Thymus (tissue), 11 donors: ENCODE data around the gene S100A12. TPM values are rescaled to one million over a fixed set of nuclear protein-coding genes. Genes with fewer than 3 reads are reported as not detected.
A peak's percentile ranks its signal among the peaks of the same experiment; 100 is the strongest.

Source experiments
- DNase-seq, 9 donors: peaks; one replicate each; pipeline ENCODE4 v3.0.0-alpha.2; 2013; ENCODE audit warnings: low spot score in 9 of 9, low read depth in 6 of 9, missing footprints in 1 of 9
- H3K27ac ChIP-seq, 2 donors: one replicate each; pipeline ENCODE4 v1.5.1; 2013; ENCODE audit warnings: control low read depth in 1 of 2, low read depth in 1 of 2, low read length in 1 of 2, mild to moderate bottlenecking in 1 of 2, moderate library complexity in 1 of 2
- H3K27me3 ChIP-seq, 2 donors: one replicate each; pipeline ENCODE4 v1.5.1; 2013; ENCODE audit warnings: low read length in 1 of 2; ENCODE audit not compliant: control insufficient read depth in 2 of 2, insufficient read depth in 1 of 2
- H3K36me3 ChIP-seq, 2 donors: one replicate each; pipeline ENCODE4 v1.5.1; 2013; ENCODE audit warnings: low read length in 1 of 2, mild to moderate bottlenecking in 1 of 2, moderate library complexity in 1 of 2; ENCODE audit not compliant: control insufficient read depth in 2 of 2, insufficient read depth in 2 of 2
- H3K4me1 ChIP-seq, 2 donors: one replicate each; pipeline ENCODE4 v1.5.1; 2013; ENCODE audit warnings: low read length in 2 of 2; ENCODE audit not compliant: control insufficient read depth in 2 of 2, insufficient read depth in 2 of 2
- H3K4me3 ChIP-seq, 2 donors: one replicate each; pipeline ENCODE4 v1.5.1; 2013; ENCODE audit warnings: low read length in 2 of 2, control low read depth in 1 of 2, mild to moderate bottlenecking in 1 of 2
- H3K9me3 ChIP-seq, 2 donors: one replicate each; pipeline ENCODE4 v1.5.1; 2013; ENCODE audit warnings: low read length in 1 of 2, mild to moderate bottlenecking in 1 of 2; ENCODE audit not compliant: control insufficient read depth in 2 of 2, insufficient read depth in 1 of 2
- WGBS: extraction: QIAGEN DNeasy Blood & Tissue Kit; methylation state at CpG from one replicate; pipeline ENCODE4 v1.1.7; 2013; 5-methylcytosine and 5-hydroxymethylcytosine counted together
- polyA plus RNA-seq: library from polyadenylated mRNA; stranded (reverse); fragments of 200-250 nt; gene quantifications from one replicate; pipeline ENCODE4 v1.2.3, GENCODE V29; 2013
- total RNA-seq: library from RNA; stranded (reverse); fragments of 120-200 nt; gene quantifications from one replicate; pipeline ENCODE4 v1.2.4, GENCODE V29; 2013
- donor health status: healthy.

S100A12 gene
- total and polyA plus RNA-seq, 2 donors, result 29.1 to 35.8 TPM

DNA sequence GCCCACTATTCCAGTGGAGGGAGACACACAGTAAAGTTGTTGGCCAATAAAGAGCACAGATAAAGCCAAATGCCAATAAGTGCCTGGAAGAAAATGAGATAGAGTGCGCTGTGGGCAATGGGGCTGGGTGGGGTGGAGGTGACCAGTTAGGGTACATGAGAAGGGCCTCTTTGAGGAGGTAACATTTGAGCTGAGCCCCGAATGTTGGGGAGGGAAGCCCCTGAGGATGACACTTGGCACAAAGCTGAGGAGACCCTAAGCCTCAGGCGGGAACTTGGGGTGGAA is 16.8 kb downstream of the S100A12 start:
- H3K27ac ChIP-seq, result no peak overlapping the region
- H3K4me1 ChIP-seq, result peaks cover 0 to 16% of the 10 kb centered on the region in 2 donors
- no peaks in the 10 kb centered on the region for H3K36me3 ChIP-seq
- no peak overlapping the region for H3K4me3 ChIP-seq
- no peak for DNase-seq
- H3K27me3 ChIP-seq, result no peaks in the 10 kb centered on the region
- 95% methylated on average over 3 of the region's 3 CpGs for WGBS
- no peaks in the 10 kb centered on the region for H3K9me3 ChIP-seq

DNA sequence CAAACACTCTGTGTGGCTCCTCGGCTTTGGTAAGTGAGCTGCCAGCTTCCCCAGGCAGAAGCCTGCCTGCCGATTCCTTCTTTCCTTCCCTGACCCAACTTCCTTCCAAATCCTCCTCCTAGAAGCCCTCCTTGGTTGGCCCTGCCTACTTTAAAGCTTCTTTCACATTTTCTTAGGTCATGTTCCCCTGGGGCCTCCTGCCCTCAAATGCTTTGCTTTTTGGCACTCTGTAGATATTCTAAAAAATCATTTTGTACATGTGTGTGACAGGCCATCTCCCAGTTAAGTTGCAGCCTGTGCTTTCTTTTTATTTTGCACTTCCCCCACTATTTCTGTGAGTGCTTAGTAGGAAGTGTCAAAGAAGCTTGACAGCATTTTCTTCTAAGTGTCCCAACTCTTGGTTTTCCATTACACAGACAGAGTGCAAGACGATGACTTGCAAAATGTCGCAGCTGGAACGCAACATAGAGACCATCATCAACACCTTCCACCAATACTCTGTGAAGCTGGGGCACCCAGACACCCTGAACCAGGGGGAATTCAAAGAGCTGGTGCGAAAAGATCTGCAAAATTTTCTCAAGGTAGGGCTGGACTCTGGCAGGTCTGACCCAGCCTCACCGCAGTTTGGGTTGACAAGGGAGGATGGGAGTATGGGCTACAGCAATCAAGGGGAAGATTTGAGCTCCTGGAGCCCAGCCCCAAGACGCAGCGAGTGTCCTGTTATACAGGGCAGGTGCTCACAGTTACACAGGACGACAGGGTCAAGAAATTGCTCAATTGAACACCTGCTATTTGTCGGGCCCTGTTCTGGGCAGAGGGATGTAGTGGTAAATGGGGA is 17.3 kb downstream of the S100A12 start, which contains the start of gene S100A9:
Gene S100A9 (plus strand): TSS at position 2 of the 838 bp plus-strand sequence. CDS start 430 bp downstream, at position 432.
- H3K9me3 ChIP-seq, result no peaks in the 10 kb centered on the region
- H3K36me3 ChIP-seq, result no peaks in the 10 kb centered on the region
- H3K27me3 ChIP-seq, result no peaks in the 10 kb centered on the region
- no peak for DNase-seq
- H3K27ac ChIP-seq, result no peak within 1 kb of the TSS
- no peak within 1 kb of the TSS for H3K4me3 ChIP-seq
- 69% methylated on average over 11 of the region's 11 CpGs for WGBS
- peaks cover 0 to 12% of the 10 kb centered on the region in 2 donors for H3K4me1 ChIP-seq

DNA sequence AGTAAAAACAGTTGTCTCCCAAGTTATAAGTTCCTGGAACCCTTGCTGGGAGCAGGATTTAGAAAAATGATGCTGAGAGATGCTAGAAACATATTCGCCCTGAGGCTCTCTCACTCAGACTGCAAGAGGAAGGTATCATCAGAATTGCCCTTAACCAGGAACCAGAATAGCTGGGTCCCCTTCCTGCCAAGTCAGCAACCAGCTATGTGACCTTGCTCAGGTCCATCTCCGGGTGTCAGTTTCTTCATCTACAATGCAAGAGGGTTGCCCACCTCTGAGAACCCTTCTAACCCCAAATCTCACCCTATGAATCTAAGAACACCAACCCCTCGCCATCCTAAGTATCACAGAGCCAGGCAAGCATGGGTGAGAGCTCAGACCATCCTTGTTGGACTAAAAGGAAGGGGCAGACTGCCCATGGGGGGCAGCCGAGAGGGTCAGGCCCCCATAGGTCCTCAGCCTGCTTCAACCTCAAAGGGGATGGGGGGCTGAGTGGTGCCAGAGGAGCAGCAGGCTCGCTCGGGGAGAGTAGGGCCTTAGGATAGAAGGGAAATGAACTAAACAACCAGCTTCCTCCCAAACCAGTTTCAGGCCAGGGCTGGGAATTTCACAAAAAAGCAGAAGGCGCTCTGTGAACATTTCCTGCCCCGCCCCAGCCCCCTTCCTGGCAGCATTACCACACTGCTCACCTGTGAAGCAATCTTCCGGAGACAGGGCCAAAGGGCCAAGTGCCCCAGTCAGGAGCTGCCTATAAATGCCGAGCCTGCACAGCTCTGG is 18.2 kb downstream of the S100A12 start:
- H3K27ac ChIP-seq, result no peak overlapping the region
- no peaks in the 10 kb centered on the region for H3K36me3 ChIP-seq
- no peak overlapping the region for H3K4me3 ChIP-seq
- DNase-seq, result no peak
- 37% methylated on average over 10 of the region's 10 CpGs for WGBS
- H3K4me1 ChIP-seq, result peaks cover 0 to 9% of the 10 kb centered on the region in 2 donors
- no peaks in the 10 kb centered on the region for H3K27me3 ChIP-seq
- H3K9me3 ChIP-seq, result no peaks in the 10 kb centered on the region

DNA sequence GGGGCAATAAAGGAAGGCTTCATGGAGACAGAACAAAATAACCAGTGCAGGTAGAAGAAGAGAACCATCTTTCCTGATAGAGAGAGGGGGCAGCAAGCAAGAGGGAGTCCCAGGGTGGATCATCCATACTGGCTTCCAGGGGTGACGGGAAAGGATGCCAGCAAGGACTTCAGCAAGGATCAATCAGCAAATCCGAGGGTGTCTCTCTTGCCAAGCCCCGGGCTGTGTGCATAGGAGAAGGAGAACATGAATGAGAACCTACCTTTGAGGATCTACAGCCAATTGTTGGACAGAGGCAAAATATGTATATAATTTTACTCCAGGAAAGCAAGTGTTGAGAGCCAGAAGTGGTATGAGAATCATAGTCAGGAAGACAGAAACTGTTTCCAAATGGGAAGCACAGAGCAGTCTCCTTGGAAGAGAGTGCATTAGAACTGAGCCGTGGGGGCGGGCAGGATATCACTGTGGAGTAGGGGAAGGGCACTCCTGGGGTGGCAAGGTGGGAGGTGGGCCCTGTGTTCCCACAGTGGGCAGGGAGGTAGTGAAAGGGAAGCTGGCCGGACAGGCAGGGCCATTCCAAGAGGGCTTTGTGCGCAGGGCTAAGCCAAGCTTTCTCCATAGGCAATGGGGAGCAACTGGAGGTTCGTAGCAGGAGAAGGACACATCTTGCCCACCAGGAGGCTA is 18.9 kb downstream of the S100A12 start:
- 96% methylated on average over 8 of the region's 8 CpGs for WGBS
- no peak for DNase-seq
- H3K9me3 ChIP-seq, result no peaks in the 10 kb centered on the region
- H3K4me1 ChIP-seq, result peaks cover 0 to 9% of the 10 kb centered on the region in 2 donors
- H3K27me3 ChIP-seq, result no peaks in the 10 kb centered on the region
- no peaks in the 10 kb centered on the region for H3K36me3 ChIP-seq
- no peak overlapping the region for H3K4me3 ChIP-seq
- no peak overlapping the region for H3K27ac ChIP-seq

DNA sequence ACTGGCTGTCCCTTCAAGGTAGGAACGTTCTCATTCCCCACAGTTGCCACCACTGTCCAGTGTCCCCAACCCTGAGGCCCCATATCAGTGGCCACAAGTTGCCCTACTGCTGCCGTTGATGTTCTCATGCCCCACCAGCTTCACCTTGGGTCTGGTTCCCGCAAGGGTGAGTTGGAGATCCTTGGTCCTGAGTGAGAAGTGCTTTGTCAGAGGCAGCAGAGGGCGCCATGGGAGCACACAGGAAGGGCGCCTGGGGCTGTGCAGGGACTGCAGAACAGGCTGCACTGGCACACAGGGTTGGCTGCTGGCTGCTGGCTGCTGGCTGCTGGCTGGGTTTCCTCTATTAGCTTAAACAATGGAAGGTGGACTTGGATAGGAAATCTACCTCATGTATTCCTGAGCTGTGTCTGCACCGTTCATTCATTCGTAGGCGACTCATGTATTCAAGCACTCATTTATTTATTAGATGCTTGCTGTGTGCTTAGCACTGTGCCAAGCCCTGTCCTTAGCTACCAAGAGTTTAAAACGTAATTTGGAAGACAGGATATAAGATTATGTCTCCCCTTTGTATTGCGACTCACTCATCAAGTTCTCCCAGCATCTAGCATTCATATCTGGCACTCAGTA is 19.9 kb downstream of the S100A12 start:
- WGBS, result 64% methylated on average over 10 of the region's 10 CpGs
- no peak overlapping the region for H3K27ac ChIP-seq
- H3K27me3 ChIP-seq, result no peaks in the 10 kb centered on the region
- H3K36me3 ChIP-seq, result no peaks in the 10 kb centered on the region
- DNase-seq, result peak in 4 of 9 donors; percentile 18 to 54 (median 34)
- H3K4me1 ChIP-seq, result peaks cover 0 to 9% of the 10 kb centered on the region in 2 donors
- H3K9me3 ChIP-seq, result no peaks in the 10 kb centered on the region
- H3K4me3 ChIP-seq, result no peak overlapping the region

DNA sequence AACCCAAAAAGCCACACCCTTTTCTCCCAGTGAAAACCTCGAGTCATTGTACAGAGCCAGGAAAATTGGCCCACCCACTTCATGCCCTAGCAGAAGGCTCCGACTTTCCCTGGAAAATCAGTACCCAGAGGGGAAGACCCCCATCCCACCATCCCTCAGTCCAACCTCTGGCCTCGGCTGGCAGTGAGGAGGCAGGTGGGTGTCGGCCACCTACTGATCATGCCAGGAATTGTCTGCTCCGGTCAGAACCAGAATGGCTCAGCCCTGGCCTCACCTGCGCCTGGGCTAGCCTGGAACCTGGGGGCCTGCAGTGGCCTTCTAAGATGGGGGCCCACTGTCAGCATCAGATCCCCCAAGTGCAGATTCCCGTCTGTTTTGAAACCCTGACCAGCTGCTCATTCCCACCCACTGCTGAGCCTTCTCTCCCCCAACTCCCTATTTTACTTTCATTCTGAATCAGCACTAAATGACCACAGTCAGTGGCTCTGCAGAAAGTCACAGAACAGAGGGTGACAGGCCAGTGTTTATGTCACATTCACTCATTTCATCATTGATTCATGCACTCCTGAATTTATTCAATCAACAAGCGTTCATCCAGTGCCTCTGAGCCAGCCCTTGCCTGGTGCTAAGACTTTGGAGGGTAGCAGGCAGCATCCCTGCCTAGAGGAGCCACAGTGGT is 20.8 kb downstream of the S100A12 start:
- peaks cover 0 to 9% of the 10 kb centered on the region in 2 donors for H3K4me1 ChIP-seq
- 89% methylated on average over 8 of the region's 8 CpGs for WGBS

DNA sequence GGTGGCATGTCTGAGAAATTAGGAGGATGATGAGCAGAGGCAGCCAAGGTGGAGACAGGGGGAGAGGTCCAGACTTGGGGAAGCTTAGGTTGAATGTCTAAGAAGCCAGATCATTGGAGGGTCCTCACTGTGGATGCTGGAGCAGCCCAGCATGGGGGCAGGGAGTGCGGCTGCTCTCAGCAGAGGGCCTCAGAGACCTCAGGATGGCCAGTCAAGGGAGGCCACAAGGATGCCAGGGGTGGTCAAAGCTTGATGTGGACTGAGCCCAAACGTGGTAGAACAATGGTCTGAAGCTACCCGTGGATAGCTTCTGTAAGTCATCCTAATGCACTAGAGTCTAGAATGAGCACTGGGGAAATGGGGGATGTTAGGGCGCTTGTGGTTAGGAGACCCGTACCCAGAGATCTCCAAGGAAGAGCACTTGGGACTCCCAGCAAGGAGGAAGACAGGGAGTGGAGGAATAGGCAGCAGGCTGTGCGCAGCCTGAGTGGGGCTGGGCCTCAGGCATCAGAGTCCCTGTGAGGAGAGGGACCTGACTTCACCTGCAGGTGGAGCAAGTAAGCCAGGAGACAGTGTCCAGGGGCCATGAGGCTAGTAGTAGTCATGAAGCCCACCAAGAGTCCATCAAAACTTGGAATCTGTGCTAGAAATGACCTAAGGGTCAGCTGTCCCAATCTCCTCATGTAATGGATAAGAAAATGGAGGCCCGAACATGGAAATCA is 22.0 kb downstream of the S100A12 start:
- Histone ChIP-seq H3K36me3 (no peaks in the 10 kb centered on the region), H3K27me3 (no peaks in the 10 kb centered on the region), H3K4me3 (no peak overlapping the region), H3K4me1 (peaks cover 0 to 9% of the 10 kb centered on the region in 2 donors), H3K27ac (no peak overlapping the region), H3K9me3 (no peaks in the 10 kb centered on the region)
- DNase-seq, result no peak
- 78% methylated on average over 7 of the region's 7 CpGs for WGBS

More for the DNA sequence above, 20.8 kb downstream of the S100A12 start:
- Histone ChIP-seq H3K27me3 (no peaks in the 10 kb centered on the region), H3K9me3 (no peaks in the 10 kb centered on the region), H3K4me3 (no peak overlapping the region), H3K27ac (no peak overlapping the region), H3K36me3 (no peaks in the 10 kb centered on the region)
- no peak for DNase-seq

DNA sequence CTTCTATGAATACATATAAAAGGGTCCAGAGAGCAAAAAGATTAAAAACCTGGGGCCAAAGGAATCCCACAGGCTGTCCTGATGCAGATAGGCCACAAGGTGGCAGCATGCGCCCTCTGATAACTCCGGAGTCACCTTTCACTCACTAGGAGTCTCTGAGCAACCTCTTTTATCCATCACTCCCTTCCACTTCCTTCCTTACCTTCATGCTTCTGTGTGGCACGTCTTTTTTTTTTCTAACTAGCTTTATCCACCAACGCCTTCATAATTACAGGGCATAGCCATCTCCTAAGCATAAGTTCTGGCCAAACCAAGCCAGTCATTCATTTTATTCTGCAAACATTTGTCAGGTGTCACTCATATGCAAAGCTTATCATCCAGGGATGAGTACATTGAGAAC is 22.9 kb downstream of the S100A12 start:
- Histone ChIP-seq H3K4me3 (no peak overlapping the region), H3K27me3 (no peaks in the 10 kb centered on the region)

More for the DNA sequence above, 22.9 kb downstream of the S100A12 start:
- H3K9me3 ChIP-seq, result no peaks in the 10 kb centered on the region
- peaks cover 0 to 5% of the 10 kb centered on the region in 2 donors for H3K4me1 ChIP-seq
- under 1% methylated on average over 4 of the region's 4 CpGs for WGBS
- no peak overlapping the region for H3K27ac ChIP-seq
- H3K36me3 ChIP-seq, result no peaks in the 10 kb centered on the region
- peak in 6 of 9 donors; percentile 29 to 64 (median 38) for DNase-seq
